ENCODE data around the gene ROBO4.

ROBO4 gene

GRCh38 chr11:124934862-124935547 lies 37.3 kb upstream of the ROBO4 start:
- no peak for TF ChIP-seq REST (IDR thresholded peaks at IDR 0.05; ENCODE audit: low read depth)
- no peak for TF ChIP-seq EGR1 (IDR thresholded peaks at IDR 0.05)
- no peak for TF ChIP-seq RAD21 (IDR thresholded peaks at IDR 0.05; ENCODE audit: low read depth)
- no peak for TF ChIP-seq MAX (IDR thresholded peaks at IDR 0.05)

DNA sequence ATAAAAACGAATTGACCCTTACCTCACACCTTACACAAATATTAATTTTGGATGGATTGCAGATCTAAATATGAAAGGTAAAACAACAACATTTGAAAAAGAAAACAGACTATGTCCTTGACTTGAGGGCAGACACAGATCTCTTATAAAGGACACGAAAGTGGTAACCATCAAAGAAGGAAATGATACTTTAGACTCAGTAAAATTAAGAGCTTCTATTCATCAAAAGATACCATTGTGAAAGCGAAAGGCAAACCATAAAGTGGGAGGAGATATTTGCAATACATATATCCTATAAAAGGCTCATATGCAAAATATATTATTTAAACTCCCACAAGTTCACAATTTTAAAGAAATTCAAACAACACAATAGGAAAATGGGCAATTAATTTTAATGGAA lies 33.1 kb upstream of the ROBO4 start:
- no peak for TF ChIP-seq RAD21 (IDR thresholded peaks at IDR 0.05; ENCODE audit: low read depth)
- no peak for TF ChIP-seq USF1 (IDR thresholded peaks at IDR 0.05)
- TF ChIP-seq MAX (IDR thresholded peaks at IDR 0.05) = no peak
- no peak for TF ChIP-seq EP300 (IDR thresholded peaks at IDR 0.05; ENCODE audit: borderline replicate concordance)
- no peak for TF ChIP-seq CREB1 (IDR thresholded peaks at IDR 0.05; ENCODE audit: low read depth)
- no peak for TF ChIP-seq TEAD4 (IDR thresholded peaks at IDR 0.05)
- no peak for TF ChIP-seq YY1 (IDR thresholded peaks at IDR 0.05; ENCODE audit: low read depth)
- no peak for TF ChIP-seq CEBPB (IDR thresholded peaks at IDR 0.05)
- TF ChIP-seq NFIC (IDR thresholded peaks at IDR 0.05) = no peak
- TF ChIP-seq TCF12 (IDR thresholded peaks at IDR 0.05; ENCODE audit: low read depth) = no peak
- TF ChIP-seq ZBTB7A (IDR thresholded peaks at IDR 0.05; ENCODE audit: low read depth) = no peak

- TF ChIP-seq ZBTB7A (IDR thresholded peaks at IDR 0.05; ENCODE audit: low read depth) (no peak), REST (IDR thresholded peaks at IDR 0.05; ENCODE audit: low read depth) (no peak), TAF1 (IDR thresholded peaks at IDR 0.05; ENCODE audit: low read depth) (no peak), RAD21 (IDR thresholded peaks at IDR 0.05; ENCODE audit: low read depth) (no peak), EGR1 (IDR thresholded peaks at IDR 0.05) (no peak), MAX (IDR thresholded peaks at IDR 0.05) (no peak), NFIC (IDR thresholded peaks at IDR 0.05) (no peak), TCF12 (IDR thresholded peaks at IDR 0.05; ENCODE audit: low read depth) (no peak)
Observed at GRCh38 chr11:124928942-124929665, 31.4 kb upstream of the ROBO4 start.

GRCh38 chr11:124923296-124923695 lies 25.6 kb upstream of the ROBO4 start:
- no peak for TF ChIP-seq RAD21 (IDR thresholded peaks at IDR 0.05; ENCODE audit: low read depth)
- no peak for TF ChIP-seq NFIC (IDR thresholded peaks at IDR 0.05)
- TF ChIP-seq MAX (IDR thresholded peaks at IDR 0.05) = no peak
- no peak for TF ChIP-seq YY1 (IDR thresholded peaks at IDR 0.05; ENCODE audit: low read depth)
- no peak for TF ChIP-seq TAF1 (IDR thresholded peaks at IDR 0.05; ENCODE audit: low read depth)
- TF ChIP-seq EP300 (IDR thresholded peaks at IDR 0.05; ENCODE audit: borderline replicate concordance) = no peak
- TF ChIP-seq USF1 (IDR thresholded peaks at IDR 0.05) = no peak
- no peak for TF ChIP-seq ZBTB7A (IDR thresholded peaks at IDR 0.05; ENCODE audit: low read depth)
- no peak for TF ChIP-seq TEAD4 (IDR thresholded peaks at IDR 0.05)
- TF ChIP-seq CEBPB (IDR thresholded peaks at IDR 0.05) = no peak

DNA sequence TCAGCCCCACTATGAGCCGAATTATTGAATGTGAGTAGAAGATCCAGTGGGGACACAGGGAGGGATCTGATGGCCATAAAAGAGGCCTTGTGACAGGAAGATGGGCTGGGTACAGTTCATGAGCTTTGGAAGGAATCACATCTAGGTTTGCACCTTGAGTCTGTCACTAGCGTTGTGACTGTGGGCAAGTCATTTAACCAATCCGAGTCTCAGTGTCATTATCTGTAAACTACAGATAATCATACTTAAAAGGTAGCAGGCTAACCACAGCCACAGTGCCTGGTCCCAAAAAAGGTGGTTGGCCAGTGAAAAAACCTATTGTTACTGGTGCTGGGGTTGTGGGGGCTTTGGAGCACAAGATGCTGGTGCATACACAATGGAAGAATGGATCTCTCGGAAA lies 25.2 kb upstream of the ROBO4 start:
- TF ChIP-seq CREB1 (IDR thresholded peaks at IDR 0.05; ENCODE audit: low read depth) = no peak
- no peak for TF ChIP-seq USF1 (IDR thresholded peaks at IDR 0.05)

All from Ishikawa (cell line).